GM08714 (cell line): ENCODE data around the gene TRIM47.
"Not testable (repeated sequence)": the region's sequence is repeated elsewhere in the genome, so short reads cannot be mapped to it uniquely, and the experiment has no call there.

Experiments used
- H3K4me3 ChIP-seq: fragments of 200-500 bp; sonication (Bioruptor generic); 2 replicates; pipeline ENCODE4 v1.5.1; 2014; ENCODE audit warnings: mild to moderate bottlenecking, low read length, inconsistent platforms
- ZNF274 ChIP-seq: IDR thresholded peaks from 2 replicates; pipeline ENCODE4 v1.6.1; 2012; ENCODE audit warnings: mild to moderate bottlenecking, low read depth, low read length

The TRIM47 gene

GRCh38 chr17:75855310-75856061, 22.9 kb downstream of the TRIM47 start, which contains the start of gene WBP2:
Gene WBP2, minus strand, starts transcription at chr17:75855335. Its CDS starts 38 bp downstream, at chr17:75855297.
- H3K4me3 ChIP-seq: peak within 1 kb of the TSS; percentile 79
- no peak for TF ChIP-seq ZNF274

GRCh38 chr17:75854881-75855309, 23.5 kb downstream of the TRIM47 start:
- H3K4me3 ChIP-seq: peak overlapping the region; percentile 59
- TF ChIP-seq ZNF274: no peak

- no peak for TF ChIP-seq ZNF274
- H3K4me3 ChIP-seq: peak overlapping the region; percentile 59
Observed at GRCh38 chr17:75854101-75854748, 24.2 kb downstream of the TRIM47 start.

GRCh38 chr17:75853433-75853832, 24.9 kb downstream of the TRIM47 start:
- no peak for TF ChIP-seq ZNF274
- no peak overlapping the region for H3K4me3 ChIP-seq

GRCh38 chr17:75851693-75851991, 26.7 kb downstream of the TRIM47 start:
- H3K4me3 ChIP-seq: not testable (repeated sequence)

- no peak overlapping the region for H3K4me3 ChIP-seq
- no peak for TF ChIP-seq ZNF274
Observed at GRCh38 chr17:75850928-75851692, 27.3 kb downstream of the TRIM47 start.

GRCh38 chr17:75849724-75850123, 28.7 kb downstream of the TRIM47 start:
- TF ChIP-seq ZNF274: no peak
- H3K4me3 ChIP-seq: no peak overlapping the region

GRCh38 chr17:75849279-75849646, 29.1 kb downstream of the TRIM47 start:
- H3K4me3 ChIP-seq: no peak overlapping the region
- TF ChIP-seq ZNF274: no peak

GRCh38 chr17:75848523-75849278, 29.7 kb downstream of the TRIM47 start:
- TF ChIP-seq ZNF274: no peak
- no peak overlapping the region for H3K4me3 ChIP-seq

GRCh38 chr17:75847614-75848522, 30.5 kb downstream of the TRIM47 start:
- no peak overlapping the region for H3K4me3 ChIP-seq

GRCh38 chr17:75846692-75847613, 31.4 kb downstream of the TRIM47 start:
- no peak overlapping the region for H3K4me3 ChIP-seq
- no peak for TF ChIP-seq ZNF274

More at GRCh38 chr17:75847614-75848522, 30.5 kb downstream of the TRIM47 start:
- no peak for TF ChIP-seq ZNF274
